Measurements from ENCODE around the gene RPS6KA2. TPM values are rescaled to one million over a fixed set of nuclear protein-coding genes. Genes with fewer than 3 reads are reported as not detected.

The RPS6KA2 gene
- total and polyA plus RNA-seq, 2 donors (not counting 1 experiment from before 2014, with no cell fraction given) = 2.2 to 16.0 TPM

DNA sequence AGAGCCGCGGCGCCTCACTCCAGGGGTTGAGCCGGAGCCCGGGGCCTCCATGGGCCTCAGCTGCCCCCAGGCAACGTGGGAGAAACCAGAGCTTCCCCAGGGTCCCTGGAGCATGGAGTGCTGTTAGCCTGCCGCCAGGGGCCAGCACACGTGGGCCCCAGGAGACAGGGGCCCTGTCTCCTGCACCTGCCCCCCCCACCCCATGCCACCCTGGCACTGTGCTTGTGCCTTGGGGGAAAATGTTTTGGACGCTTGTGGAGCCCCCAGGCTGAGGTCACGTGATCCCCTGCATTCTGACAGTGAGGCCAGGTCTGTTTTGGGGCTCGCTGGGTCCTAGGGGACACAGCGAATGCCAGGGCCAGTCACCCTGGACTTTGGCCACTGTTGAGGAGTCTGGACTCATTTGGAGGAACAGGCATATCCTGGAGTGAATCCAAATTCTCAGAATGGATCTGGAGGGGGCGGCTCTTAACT is 214.1 kb downstream of the RPS6KA2 start:
- Histone ChIP-seq H3K36me3 (replicated peaks in 1 of 2; ENCODE audit: control extremely low read depth in 1 of 2, control insufficient read depth in 1 of 2, extremely low read depth in 1 of 2, insufficient read depth in 2 of 2, low read length in 1 of 2) (no peaks in the 10 kb centered on the region), H2AFZ (ENCODE audit: insufficient read depth, low read depth, low read length, poor library complexity, severe bottlenecking) (no peak overlapping the region), H3K27me3 (replicated peaks in 1 of 4; ENCODE audit: control extremely low read depth in 1 of 4, control insufficient read depth in 3 of 4, insufficient read depth in 4 of 4, low read length in 3 of 4) (no peaks in the 10 kb centered on the region), H4K20me1 (ENCODE audit: control insufficient read depth, insufficient read depth, low read length, poor library complexity, severe bottlenecking) (no peaks in the 10 kb centered on the region), H3K79me2 (ENCODE audit: control insufficient read depth, insufficient read depth, low read length) (no peaks in the 10 kb centered on the region), H3K4me1 (ENCODE audit: control insufficient read depth in 2 of 2, insufficient read depth in 2 of 2, low read length in 2 of 2) (peaks cover 0 to 8% of the 10 kb centered on the region in 2 donors), H3K9me3 (ENCODE audit: control extremely low read depth in 1 of 3, control insufficient read depth in 2 of 3, insufficient read depth in 1 of 3, low read length in 2 of 3) (peaks cover 0 to 10% (median 0%) of the 10 kb centered on the region in 3 donors), H3K4me2 (replicated peaks; ENCODE audit: low read depth, low read length, poor library complexity, severe bottlenecking) (no peak overlapping the region), H3K9ac (ENCODE audit: low read length) (no peak overlapping the region), H3K27ac (ENCODE audit: low read length in 2 of 2) (no peak overlapping the region), H3K4me3 (ENCODE audit: control extremely low read depth in 1 of 5, extremely low read depth in 1 of 5, insufficient read depth in 1 of 5, low read depth in 2 of 5, low read length in 4 of 5) (no peak overlapping the region)
- whole genome bisulfite sequencing (ENCODE audit: insufficient coverage) = 96% methylated on average over 13 of the region's 13 CpGs
- Mint-ChIP-seq H3K9me3 (ENCODE audit: insufficient read depth) (peaks cover 10% of the 10 kb centered on the region), H3K4me1 (peaks cover 12% of the 10 kb centered on the region), H3K27ac (no peak overlapping the region), H3K4me3 (no peak overlapping the region), H3K27me3 (no peaks in the 10 kb centered on the region)
- TF ChIP-seq CTCF (IDR thresholded peaks at IDR 0.05) (no peak), EZH2 (IDR thresholded peaks at IDR 0.05; ENCODE audit: borderline replicate concordance, insufficient read depth, low read depth, low read length, poor library complexity, severe bottlenecking) (no peak)
- DNase-seq (no peak), ATAC-seq (ENCODE audit: low read depth) (no peak)
- intact Hi-C loops (cut with micrococcal nuclease) = no loop called here
- POLR2A ChIA-PET = no interaction called here
- CTCF ChIA-PET = no interaction called here

- H3K9me3 Mint-ChIP-seq (ENCODE audit: insufficient read depth) = peaks cover 10% of the 10 kb centered on the region
- no peak overlapping the region for H3K4me3 Mint-ChIP-seq
- no peak overlapping the region for H3K27ac Mint-ChIP-seq
- ChIA-PET CTCF (interaction anchor here (1.3 kb wide), 1 partner anchor 99 kb away, joined by 3 read pairs; no protein-coding TSS in a partner anchor), POLR2A (no interaction called here)
- H3K27ac ChIP-seq (ENCODE audit: low read length in 2 of 2) = no peak overlapping the region
- peaks cover 0 to 8% of the 10 kb centered on the region in 2 donors for H3K4me1 ChIP-seq (ENCODE audit: control insufficient read depth in 2 of 2, insufficient read depth in 2 of 2, low read length in 2 of 2)
- no peaks in the 10 kb centered on the region for H3K79me2 ChIP-seq (ENCODE audit: control insufficient read depth, insufficient read depth, low read length)
- TF ChIP-seq CTCF (IDR thresholded peaks at IDR 0.05) (no peak), EZH2 (IDR thresholded peaks at IDR 0.05; ENCODE audit: borderline replicate concordance, insufficient read depth, low read depth, low read length, poor library complexity, severe bottlenecking) (no peak)
- no peak overlapping the region for H2AFZ ChIP-seq (ENCODE audit: insufficient read depth, low read depth, low read length, poor library complexity, severe bottlenecking)
- peaks cover 0 to 10% (median 0%) of the 10 kb centered on the region in 3 donors for H3K9me3 ChIP-seq (ENCODE audit: control extremely low read depth in 1 of 3, control insufficient read depth in 2 of 3, insufficient read depth in 1 of 3, low read length in 2 of 3)
- no peak for DNase-seq
- intact Hi-C loops (cut with micrococcal nuclease) = no loop called here
- H3K4me1 Mint-ChIP-seq = peaks cover 12% of the 10 kb centered on the region
- H3K4me3 ChIP-seq (ENCODE audit: control extremely low read depth in 1 of 5, extremely low read depth in 1 of 5, insufficient read depth in 1 of 5, low read depth in 2 of 5, low read length in 4 of 5) = no peak overlapping the region
- 96% methylated on average over 49 of the region's 49 CpGs for WGBS (ENCODE audit: insufficient coverage)
- no peaks in the 10 kb centered on the region for H3K27me3 Mint-ChIP-seq
- H3K9ac ChIP-seq (ENCODE audit: low read length) = no peak overlapping the region
- no peak overlapping the region for H3K4me2 ChIP-seq (replicated peaks; ENCODE audit: low read depth, low read length, poor library complexity, severe bottlenecking)
- no peaks in the 10 kb centered on the region for H4K20me1 ChIP-seq (ENCODE audit: control insufficient read depth, insufficient read depth, low read length, poor library complexity, severe bottlenecking)
- ATAC-seq (ENCODE audit: low read depth) = no peak
- H3K36me3 ChIP-seq (replicated peaks in 1 of 2; ENCODE audit: control extremely low read depth in 1 of 2, control insufficient read depth in 1 of 2, extremely low read depth in 1 of 2, insufficient read depth in 2 of 2, low read length in 1 of 2) = no peaks in the 10 kb centered on the region
- no peaks in the 10 kb centered on the region for H3K27me3 ChIP-seq (replicated peaks in 1 of 4; ENCODE audit: control extremely low read depth in 1 of 4, control insufficient read depth in 3 of 4, insufficient read depth in 4 of 4, low read length in 3 of 4)
These were observed 214.7 kb downstream of the RPS6KA2 start for GRCh38 chr6:166412156-166412910.

Data from B cell (primary cell).